ENCODE data around the gene SOX12.

Gene SOX12

GRCh38 chr20:289693-290083 is 35.7 kb upstream of the SOX12 start:
- Histone ChIP-seq H3K27me3 (ENCODE audit: control insufficient read depth in 5 of 5, insufficient read depth in 4 of 5, low read length in 5 of 5) (no peaks in the 10 kb centered on the region), H3K9ac (ENCODE audit: low read length in 5 of 5) (peak overlapping the region; percentile 53 to 87 (median 84))

GRCh38 chr20:290084-290831 is 35.1 kb upstream of the SOX12 start, which contains the start of gene C20orf96:
TSS of gene C20orf96 (minus strand) at chr20:290750. CDS start at chr20:290610, 140 bp downstream.
- peak within 1 kb of the TSS; percentile 64 to 96 (median 91) for H3K4me3 ChIP-seq (ENCODE audit: low read depth in 1 of 5, low read length in 5 of 5)
- H3K9ac ChIP-seq (ENCODE audit: low read length in 5 of 5), result peak within 1 kb of the TSS; percentile 67 to 87 (median 84)
- H3K9me3 ChIP-seq (ENCODE audit: control insufficient read depth in 5 of 5, low read length in 5 of 5), result no peaks in the 10 kb centered on the region
- H3K27ac ChIP-seq (ENCODE audit: low read depth, low read length), result peak within 1 kb of the TSS; percentile 65
- H3K27me3 ChIP-seq (ENCODE audit: control insufficient read depth in 5 of 5, insufficient read depth in 4 of 5, low read length in 5 of 5), result no peaks in the 10 kb centered on the region
- H3K4me1 ChIP-seq (ENCODE audit: control insufficient read depth in 5 of 5, insufficient read depth in 5 of 5, low read length in 5 of 5), result peaks cover 3 to 22% (median 18%) of the 10 kb centered on the region in 5 donors
- no peaks in the 10 kb centered on the region for H3K36me3 ChIP-seq (ENCODE audit: control insufficient read depth in 5 of 5, insufficient read depth in 5 of 5, low read length in 5 of 5)

More at GRCh38 chr20:289693-290083, 35.7 kb upstream of the SOX12 start:
- peak overlapping the region; percentile 64 to 96 (median 91) for H3K4me3 ChIP-seq (ENCODE audit: low read depth in 1 of 5, low read length in 5 of 5)
- H3K9me3 ChIP-seq (ENCODE audit: control insufficient read depth in 5 of 5, low read length in 5 of 5), result no peaks in the 10 kb centered on the region
- H3K36me3 ChIP-seq (ENCODE audit: control insufficient read depth in 5 of 5, insufficient read depth in 5 of 5, low read length in 5 of 5), result no peaks in the 10 kb centered on the region
- H3K27ac ChIP-seq (ENCODE audit: low read depth, low read length), result peak overlapping the region; percentile 65
- peaks cover 3 to 22% (median 18%) of the 10 kb centered on the region in 5 donors for H3K4me1 ChIP-seq (ENCODE audit: control insufficient read depth in 5 of 5, insufficient read depth in 5 of 5, low read length in 5 of 5)

DNA sequence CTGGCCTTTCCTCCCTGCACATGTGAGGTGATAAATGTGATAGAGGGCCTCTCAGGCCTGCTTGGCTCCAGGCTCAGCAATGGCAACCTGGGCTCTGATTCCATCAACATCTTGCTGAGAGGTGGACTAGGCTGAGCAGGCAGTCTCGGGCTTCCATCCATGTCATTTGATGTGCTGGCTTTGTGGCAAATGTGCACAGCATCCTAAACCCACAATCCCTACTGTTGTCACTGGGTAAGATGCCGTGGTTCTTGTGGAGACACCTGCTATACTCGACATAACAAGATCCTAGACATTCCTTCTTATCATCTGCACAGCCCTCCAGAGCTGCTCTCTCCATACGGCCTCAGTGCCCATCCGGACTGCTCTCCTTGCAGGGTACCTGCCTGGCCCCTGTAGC is 30.8 kb upstream of the SOX12 start:
- Histone ChIP-seq H3K27me3 (ENCODE audit: control insufficient read depth in 5 of 5, insufficient read depth in 4 of 5, low read length in 5 of 5) (no peaks in the 10 kb centered on the region), H3K9ac (ENCODE audit: low read length in 5 of 5) (no peak overlapping the region), H3K4me1 (ENCODE audit: control insufficient read depth in 5 of 5, insufficient read depth in 5 of 5, low read length in 5 of 5) (peaks cover 7 to 41% (median 39%) of the 10 kb centered on the region in 5 donors), H3K4me3 (ENCODE audit: low read depth in 1 of 5, low read length in 5 of 5) (no peak overlapping the region), H3K36me3 (ENCODE audit: control insufficient read depth in 5 of 5, insufficient read depth in 5 of 5, low read length in 5 of 5) (peaks cover 0 to 2% (median 0%) of the 10 kb centered on the region in 5 donors), H3K27ac (ENCODE audit: low read depth, low read length) (no peak overlapping the region), H3K9me3 (ENCODE audit: control insufficient read depth in 5 of 5, low read length in 5 of 5) (no peaks in the 10 kb centered on the region)

DNA sequence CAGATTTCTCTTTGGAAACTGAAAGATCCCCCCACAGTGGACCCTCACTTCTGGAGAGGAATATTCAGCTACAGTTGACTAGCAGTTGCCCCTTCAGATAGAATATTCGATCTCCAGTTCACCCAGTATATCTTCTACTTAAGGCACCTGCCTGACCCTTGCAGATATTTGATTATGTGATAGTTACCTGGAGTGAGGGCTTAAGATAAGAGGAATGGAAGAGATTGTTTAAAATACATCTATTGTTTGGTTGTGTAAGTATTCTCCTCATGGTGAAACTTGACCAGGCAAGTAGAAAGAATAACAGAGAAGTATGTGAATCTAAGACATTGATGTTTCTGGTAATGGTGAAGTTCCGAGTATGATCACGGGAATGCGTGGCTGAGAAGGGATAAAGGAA is 29.5 kb upstream of the SOX12 start:
- no peaks in the 10 kb centered on the region for H3K27me3 ChIP-seq (ENCODE audit: control insufficient read depth in 5 of 5, insufficient read depth in 4 of 5, low read length in 5 of 5)
- no peak overlapping the region for H3K9ac ChIP-seq (ENCODE audit: low read length in 5 of 5)
- H3K36me3 ChIP-seq (ENCODE audit: control insufficient read depth in 5 of 5, insufficient read depth in 5 of 5, low read length in 5 of 5), result peaks cover 0 to 5% (median 0%) of the 10 kb centered on the region in 5 donors
- peaks cover 7 to 46% (median 41%) of the 10 kb centered on the region in 5 donors for H3K4me1 ChIP-seq (ENCODE audit: control insufficient read depth in 5 of 5, insufficient read depth in 5 of 5, low read length in 5 of 5)
- H3K9me3 ChIP-seq (ENCODE audit: control insufficient read depth in 5 of 5, low read length in 5 of 5), result no peaks in the 10 kb centered on the region
- H3K27ac ChIP-seq (ENCODE audit: low read depth, low read length), result no peak overlapping the region
- H3K4me3 ChIP-seq (ENCODE audit: low read depth in 1 of 5, low read length in 5 of 5), result no peak overlapping the region

DNA sequence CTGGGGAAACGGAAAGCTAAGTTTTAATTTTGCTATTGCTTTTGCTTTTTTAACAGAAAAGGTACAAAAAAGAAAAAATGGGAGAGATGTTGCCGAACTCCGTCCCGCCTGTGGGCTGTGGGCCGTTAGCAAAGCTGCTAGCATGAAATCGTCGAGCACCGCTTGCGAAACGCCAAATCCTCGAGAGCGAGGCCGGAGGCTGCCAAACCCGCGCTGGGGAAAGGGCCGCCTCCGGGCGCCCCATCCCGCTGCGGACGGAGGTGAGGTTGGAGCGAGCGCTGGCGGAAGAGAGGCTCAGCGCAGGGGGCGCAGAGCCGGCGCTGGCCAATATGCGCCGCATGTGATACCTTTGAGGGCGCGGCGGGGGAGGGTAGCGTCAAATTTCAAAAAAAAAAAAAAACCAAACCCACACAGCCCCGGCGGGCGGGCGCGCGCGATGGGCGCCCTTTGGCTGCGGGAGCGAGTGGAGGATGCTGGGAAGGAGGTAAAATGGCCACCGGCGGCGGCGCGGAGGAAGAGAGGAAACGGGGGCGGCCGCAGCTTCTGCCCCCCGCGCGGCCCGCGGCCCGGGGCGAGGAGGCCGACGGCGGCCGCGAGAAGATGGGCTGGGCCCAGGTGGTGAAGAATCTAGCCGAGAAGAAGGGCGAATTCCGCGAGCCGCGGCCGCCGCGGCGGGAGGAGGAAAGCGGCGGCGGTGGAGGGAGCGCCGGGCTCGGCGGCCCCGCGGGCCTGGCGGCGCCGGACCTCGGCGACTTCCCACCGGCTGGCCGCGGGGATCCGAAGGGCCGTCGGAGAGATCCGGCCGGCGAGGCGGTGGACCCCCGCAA is 28.0 kb upstream of the SOX12 start, which contains the start of gene ZCCHC3:
ZCCHC3 (plus strand) TSS at position 473 of the 827 bp plus-strand sequence; CDS start at position 490, 17 bp downstream.
- peaks cover 7 to 43% (median 39%) of the 10 kb centered on the region in 5 donors for H3K4me1 ChIP-seq (ENCODE audit: control insufficient read depth in 5 of 5, insufficient read depth in 5 of 5, low read length in 5 of 5)
- H3K9ac ChIP-seq (ENCODE audit: low read length in 5 of 5), result peak within 1 kb of the TSS; percentile 52 to 98 (median 91)
- no peaks in the 10 kb centered on the region for H3K9me3 ChIP-seq (ENCODE audit: control insufficient read depth in 5 of 5, low read length in 5 of 5)
- peaks cover 0 to 8% (median 0%) of the 10 kb centered on the region in 5 donors for H3K36me3 ChIP-seq (ENCODE audit: control insufficient read depth in 5 of 5, insufficient read depth in 5 of 5, low read length in 5 of 5)
- peak within 1 kb of the TSS; percentile 78 for H3K27ac ChIP-seq (ENCODE audit: low read depth, low read length)
- H3K27me3 ChIP-seq (ENCODE audit: control insufficient read depth in 5 of 5, insufficient read depth in 4 of 5, low read length in 5 of 5), result no peaks in the 10 kb centered on the region
- peak within 1 kb of the TSS; percentile 85 to 95 (median 90) for H3K4me3 ChIP-seq (ENCODE audit: low read depth in 1 of 5, low read length in 5 of 5)

- Histone ChIP-seq H3K27me3 (ENCODE audit: control insufficient read depth in 5 of 5, insufficient read depth in 4 of 5, low read length in 5 of 5) (no peaks in the 10 kb centered on the region), H3K9ac (ENCODE audit: low read length in 5 of 5) (peak overlapping the region; percentile 68 to 98 (median 91)), H3K27ac (ENCODE audit: low read depth, low read length) (peak overlapping the region; percentile 78), H3K4me1 (ENCODE audit: control insufficient read depth in 5 of 5, insufficient read depth in 5 of 5, low read length in 5 of 5) (peaks cover 7 to 43% (median 39%) of the 10 kb centered on the region in 5 donors), H3K4me3 (ENCODE audit: low read depth in 1 of 5, low read length in 5 of 5) (peak overlapping the region; percentile 85 to 95 (median 90)), H3K9me3 (ENCODE audit: control insufficient read depth in 5 of 5, low read length in 5 of 5) (no peaks in the 10 kb centered on the region), H3K36me3 (ENCODE audit: control insufficient read depth in 5 of 5, insufficient read depth in 5 of 5, low read length in 5 of 5) (peaks cover 0 to 8% (median 0%) of the 10 kb centered on the region in 5 donors)
These were observed 27.2 kb upstream of the SOX12 start for GRCh38 chr20:297925-298775.

DNA sequence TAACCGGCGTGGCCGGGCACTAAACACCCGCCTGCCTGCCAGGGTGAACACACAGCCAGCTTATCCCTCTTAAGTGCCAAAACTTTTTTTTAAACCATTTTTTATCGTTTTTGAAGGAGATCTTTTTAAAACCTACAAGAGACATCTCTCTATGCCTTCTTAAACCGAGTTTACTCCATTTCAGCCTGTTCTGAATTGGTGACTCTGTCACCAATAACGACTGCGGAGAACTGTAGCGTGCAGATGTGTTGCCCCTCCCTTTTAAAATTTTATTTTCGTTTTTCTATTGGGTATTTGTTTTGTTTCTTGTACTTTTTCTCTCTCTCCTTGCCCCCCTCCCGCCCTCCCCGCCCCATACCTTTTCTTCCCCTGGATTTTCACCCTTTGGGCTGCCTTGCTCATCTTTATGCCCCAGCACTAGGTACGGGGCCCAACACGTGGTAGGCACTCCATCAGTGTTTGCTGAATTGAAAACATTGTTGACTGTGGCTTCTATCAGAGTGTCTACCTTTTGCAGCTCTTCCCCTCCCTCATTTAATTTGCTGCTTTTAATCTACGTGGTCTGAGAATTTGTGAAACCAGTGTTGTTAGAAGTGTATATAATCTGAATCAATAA is 26.5 kb upstream of the SOX12 start:
- peak overlapping the region; percentile 78 for H3K27ac ChIP-seq (ENCODE audit: low read depth, low read length)
- H3K4me3 ChIP-seq (ENCODE audit: low read depth in 1 of 5, low read length in 5 of 5), result peak overlapping the region; percentile 85 to 95 (median 90)
- H3K9me3 ChIP-seq (ENCODE audit: control insufficient read depth in 5 of 5, low read length in 5 of 5), result no peaks in the 10 kb centered on the region
- peaks cover 7 to 43% (median 39%) of the 10 kb centered on the region in 5 donors for H3K4me1 ChIP-seq (ENCODE audit: control insufficient read depth in 5 of 5, insufficient read depth in 5 of 5, low read length in 5 of 5)
- peak overlapping the region; percentile 68 to 98 (median 91) for H3K9ac ChIP-seq (ENCODE audit: low read length in 5 of 5)
- peaks cover 0 to 8% (median 0%) of the 10 kb centered on the region in 5 donors for H3K36me3 ChIP-seq (ENCODE audit: control insufficient read depth in 5 of 5, insufficient read depth in 5 of 5, low read length in 5 of 5)
- H3K27me3 ChIP-seq (ENCODE audit: control insufficient read depth in 5 of 5, insufficient read depth in 4 of 5, low read length in 5 of 5), result no peaks in the 10 kb centered on the region

- Histone ChIP-seq H3K36me3 (ENCODE audit: control insufficient read depth in 5 of 5, insufficient read depth in 5 of 5, low read length in 5 of 5) (peaks cover 0 to 8% (median 0%) of the 10 kb centered on the region in 5 donors), H3K9ac (ENCODE audit: low read length in 5 of 5) (peak overlapping the region in 1 of 5 donors; percentile 26), H3K27me3 (ENCODE audit: control insufficient read depth in 5 of 5, insufficient read depth in 4 of 5, low read length in 5 of 5) (no peaks in the 10 kb centered on the region), H3K4me3 (ENCODE audit: low read depth in 1 of 5, low read length in 5 of 5) (no peak overlapping the region), H3K4me1 (ENCODE audit: control insufficient read depth in 5 of 5, insufficient read depth in 5 of 5, low read length in 5 of 5) (peaks cover 7 to 47% (median 39%) of the 10 kb centered on the region in 5 donors), H3K27ac (ENCODE audit: low read depth, low read length) (no peak overlapping the region), H3K9me3 (ENCODE audit: control insufficient read depth in 5 of 5, low read length in 5 of 5) (no peaks in the 10 kb centered on the region)
These were observed 24.9 kb upstream of the SOX12 start for GRCh38 chr20:300345-300990.

All from subcutaneous abdominal adipose tissue (tissue), 5 donors.